GM10266 (cell line): ENCODE measurements around the gene MIER3.

Experiments used
- DNase-seq: peaks from one replicate; pipeline ENCODE4 v3.0.0; 2012; ENCODE audit errors: extremely low spot score
- TF ChIP-seq, protein P1 (sequence below): IDR thresholded peaks from 2 replicates; pipeline ENCODE4 v1.5.1; 2012; ENCODE audit warnings: mild to moderate bottlenecking, low read depth; ENCODE audit not compliant: control insufficient read depth, insufficient read depth; ENCODE audit errors: missing control alignments

Gene MIER3

GRCh38 chr5:56962286-56962685, 10.4 kb upstream of the MIER3 start:
- TF ChIP-seq, protein P1, sequence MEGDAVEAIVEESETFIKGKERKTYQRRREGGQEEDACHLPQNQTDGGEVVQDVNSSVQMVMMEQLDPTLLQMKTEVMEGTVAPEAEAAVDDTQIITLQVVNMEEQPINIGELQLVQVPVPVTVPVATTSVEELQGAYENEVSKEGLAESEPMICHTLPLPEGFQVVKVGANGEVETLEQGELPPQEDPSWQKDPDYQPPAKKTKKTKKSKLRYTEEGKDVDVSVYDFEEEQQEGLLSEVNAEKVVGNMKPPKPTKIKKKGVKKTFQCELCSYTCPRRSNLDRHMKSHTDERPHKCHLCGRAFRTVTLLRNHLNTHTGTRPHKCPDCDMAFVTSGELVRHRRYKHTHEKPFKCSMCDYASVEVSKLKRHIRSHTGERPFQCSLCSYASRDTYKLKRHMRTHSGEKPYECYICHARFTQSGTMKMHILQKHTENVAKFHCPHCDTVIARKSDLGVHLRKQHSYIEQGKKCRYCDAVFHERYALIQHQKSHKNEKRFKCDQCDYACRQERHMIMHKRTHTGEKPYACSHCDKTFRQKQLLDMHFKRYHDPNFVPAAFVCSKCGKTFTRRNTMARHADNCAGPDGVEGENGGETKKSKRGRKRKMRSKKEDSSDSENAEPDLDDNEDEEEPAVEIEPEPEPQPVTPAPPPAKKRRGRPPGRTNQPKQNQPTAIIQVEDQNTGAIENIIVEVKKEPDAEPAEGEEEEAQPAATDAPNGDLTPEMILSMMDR: no peak
- no peak for DNase-seq

- no peak for DNase-seq
- TF ChIP-seq, protein P1: no peak
Observed at GRCh38 chr5:56961746-56962145, 9.8 kb upstream of the MIER3 start.

- no peak for DNase-seq
- TF ChIP-seq, protein P1: no peak
Observed at GRCh38 chr5:56959326-56959725, 7.4 kb upstream of the MIER3 start.

DNA sequence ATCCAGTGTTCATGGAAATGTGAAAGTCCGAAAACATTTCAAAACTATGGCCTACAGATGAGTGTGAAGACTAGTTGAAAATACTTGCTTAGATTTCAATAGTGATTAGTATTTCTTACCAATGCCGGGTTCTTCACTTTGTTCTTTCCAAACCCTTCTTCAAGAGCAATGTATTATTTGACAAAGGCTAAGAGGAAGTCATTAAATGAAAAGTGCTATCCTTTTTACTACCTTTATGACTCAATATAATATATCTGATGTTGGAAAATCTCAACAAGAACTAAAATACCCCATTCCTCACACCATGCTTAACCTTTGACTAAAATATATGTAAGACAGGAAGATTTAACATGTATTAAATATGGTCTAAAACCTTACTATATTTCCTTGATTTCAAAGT, 6.7 kb upstream of the MIER3 start:
- TF ChIP-seq, protein P1: no peak
- DNase-seq: no peak

DNA sequence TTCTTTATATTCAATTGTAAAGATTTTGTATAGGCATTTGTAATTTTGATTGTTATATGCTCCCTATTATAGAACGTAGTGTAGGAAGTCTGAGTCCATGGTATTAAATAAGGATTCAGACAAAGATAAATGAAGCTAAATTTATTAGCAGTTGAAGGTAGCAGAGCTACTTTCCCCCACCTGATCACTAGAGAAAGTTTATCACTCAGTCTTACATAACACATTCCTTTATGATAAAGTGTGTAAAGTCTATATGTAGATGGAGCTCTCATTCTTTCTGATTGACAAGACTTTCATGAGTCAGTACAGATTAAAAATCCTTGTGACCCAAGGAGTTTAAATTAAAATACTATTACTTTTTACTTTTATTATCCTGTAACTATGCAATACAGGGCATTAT, 2.3 kb upstream of the MIER3 start:
- TF ChIP-seq, protein P1: no peak
- no peak for DNase-seq

GRCh38 chr5:56951126-56951945, 587 bp downstream of the MIER3 start:
- TF ChIP-seq, protein P1: no peak
- peak; percentile 51 for DNase-seq

DNA sequence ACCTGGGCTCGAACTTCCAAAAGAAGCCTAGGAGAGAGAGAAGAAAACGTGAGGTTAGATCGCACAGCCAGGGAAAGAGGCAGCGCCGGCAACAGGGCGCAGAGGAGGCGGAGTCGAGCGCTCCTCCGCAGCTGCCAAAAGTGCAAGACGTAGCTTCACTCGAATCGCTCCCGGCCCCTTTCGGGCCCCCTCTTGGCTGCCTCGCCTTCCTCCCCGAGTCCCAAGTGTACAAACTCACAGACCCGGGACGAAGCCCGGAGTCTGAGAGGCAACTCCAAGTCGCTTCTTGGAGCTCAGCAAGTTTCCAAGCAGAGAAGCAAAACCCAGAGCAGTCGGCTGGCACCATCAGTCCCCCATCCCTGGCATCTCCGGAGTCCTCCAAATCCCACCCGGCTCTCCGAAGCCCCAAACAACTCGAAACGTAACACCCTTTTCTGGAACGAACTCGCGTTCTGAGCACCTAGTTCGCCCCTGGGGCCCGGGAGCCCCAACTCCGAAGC, 1.2 kb downstream of the MIER3 start:
- TF ChIP-seq, protein P1: no peak
- peak; percentile 75 for DNase-seq
